HepG2 (cell line): ENCODE results near the gene TOM1L1. TPM values are rescaled to one million over a fixed set of nuclear protein-coding genes. Genes with fewer than 3 reads are reported as not detected.

Source experiments
- DR1 ChIP-seq: sonication (generic); formaldehyde crosslinking; IDR thresholded peaks from 2 replicates; pipeline ENCODE4 v1.8.0; 2021; ENCODE audit warnings: mild to moderate bottlenecking, missing genetic modification reagents, inconsistent platforms
- FOXP1 ChIP-seq, 2 experiments: fragments of 450-650 bp in 1 of 2; IDR thresholded peaks; 2 replicates each; pipeline ENCODE4 v1.6.1; 2017 to 2018; ENCODE audit warnings: antibody characterized with exemption in 1 of 2
- KAT7 ChIP-seq: IDR thresholded peaks from 2 replicates; pipeline ENCODE4 v1.6.1; 2018; ENCODE audit warnings: borderline replicate concordance, missing compliant biosample characterization
- LBX2 ChIP-seq: sonication (generic); formaldehyde crosslinking; IDR thresholded peaks from 2 replicates; pipeline ENCODE4 v1.5.0; 2020; ENCODE audit warnings: missing genetic modification reagents, mild to moderate bottlenecking, borderline replicate concordance
- NFIC ChIP-seq: IDR thresholded peaks from 2 replicates; pipeline ENCODE4 v1.6.1; 2012; ENCODE audit warnings: mild to moderate bottlenecking, low read length, inconsistent platforms
- NFKB2 ChIP-seq: sonication (generic); formaldehyde crosslinking; IDR thresholded peaks from 2 replicates; pipeline ENCODE4 v1.4.0; 2020; ENCODE audit warnings: missing genetic modification reagents, borderline replicate concordance
- SRSF1 ChIP-seq: fragments of 200-400 bp; formaldehyde crosslinking; optimal IDR thresholded peaks from 2 replicates; pipeline ENCODE3; 2017; ENCODE audit warnings: mild to moderate bottlenecking, low read depth, low read length, moderate library complexity
- TFAP4 ChIP-seq: sonication (generic); IDR thresholded peaks from 2 replicates; pipeline ENCODE4 v1.6.1; 2016; ENCODE audit warnings: low read depth, borderline replicate concordance
- TGIF2 ChIP-seq: IDR thresholded peaks from 2 replicates; pipeline ENCODE4 v1.6.1; 2016; ENCODE audit warnings: control low read depth, missing compliant biosample characterization
- UBTF ChIP-seq: sonication (generic); formaldehyde crosslinking; IDR thresholded peaks from 2 replicates; pipeline ENCODE4 v1.4.0; 2020; ENCODE audit warnings: mild to moderate bottlenecking, missing genetic modification reagents
- ZBTB43 ChIP-seq: sonication (generic); formaldehyde crosslinking; conservative IDR thresholded peaks from 2 replicates; pipeline ENCODE4 v1.4.0; 2020; ENCODE audit warnings: missing genetic modification reagents
- ZNF503 ChIP-seq: sonication (generic); formaldehyde crosslinking; IDR thresholded peaks from 2 replicates; pipeline ENCODE4 v1.4.0; 2020; ENCODE audit warnings: missing genetic modification reagents
- ZNF616 ChIP-seq: sonication (generic); formaldehyde crosslinking; IDR thresholded peaks from 2 replicates; pipeline ENCODE4 v1.5.0; 2020; ENCODE audit warnings: low read depth, mild to moderate bottlenecking, missing genetic modification reagents
- ZNF652 ChIP-seq: IDR thresholded peaks from 2 replicates; pipeline ENCODE4 v1.6.1; 2016; ENCODE audit warnings: low read depth, borderline replicate concordance
- ZNF660 ChIP-seq: sonication (generic); formaldehyde crosslinking; IDR thresholded peaks from 2 replicates; pipeline ENCODE4 v1.5.1; 2020; ENCODE audit warnings: mild to moderate bottlenecking, low read depth, missing genetic modification reagents, borderline replicate concordance
- ZNF772 ChIP-seq: sonication (generic); formaldehyde crosslinking; IDR thresholded peaks from 2 replicates; pipeline ENCODE4 v1.5.0; 2020; ENCODE audit warnings: mild to moderate bottlenecking, missing genetic modification reagents
- polyA plus RNA-seq, 8 experiments: library from polyadenylated mRNA; depleted of rRNA in 3 of 8; stranded (reverse) in 7 of 8; unstranded in 1 of 8; fragments of >200 nt; fragmentation: Illumina TruSeq in 4 of 8; extraction: Trizol in 4 of 8; gene quantifications; 2 replicates each; pipeline versions ENCODE4 v1.2.1 to v1.2.3, GENCODE V29; 2011 to 2016; ENCODE audit warnings: low read depth in 4 of 8, missing spikeins in 1 of 8, mixed read lengths in 1 of 8; ENCODE audit not compliant: insufficient read depth in 1 of 8
- total RNA-seq, 5 experiments: library from RNA; depleted of rRNA; stranded (reverse); fragments of >200 nt; fragmentation: Illumina TruSeq; extraction: Trizol; gene quantifications; 2 replicates each; pipeline ENCODE4 v1.2.3, GENCODE V29; 2016; ENCODE audit warnings: low read depth in 1 of 5

TOM1L1 gene
- total and polyA plus RNA-seq, 2 of the 13 experiments (the other 11 are each of a cell fraction or from before 2014, with no cell fraction given): 45.3 to 51.3 TPM

- TF ChIP-seq ZNF503 (CRISPR knock-in tag) (0 out of 2 replicates have a peak, but pooled peaks have one; percentile 43), UBTF (no peak), ZNF652 (CRISPR knock-in tag) (no peak), LBX2 (CRISPR knock-in tag) (no peak), ZNF660 (CRISPR knock-in tag) (no peak), FOXP1 (IDR thresholded peaks at IDR 0.05) (no peak), FOXP1 (CRISPR knock-in tag; IDR thresholded peaks at IDR 0.05) (peak; percentile 67), NFKB2 (CRISPR knock-in tag) (no peak), NFIC (0 out of 2 replicates have a peak, but pooled peaks have one; percentile 17), ZBTB43 (CRISPR knock-in tag) (peak; percentile 88), TFAP4 (peak; percentile 27; the same call in 1 of the 2 replicates), DR1 (CRISPR knock-in tag) (no peak), ZNF772 (CRISPR knock-in tag) (peak; percentile 31; the same call in 1 of the 2 replicates), SRSF1 (no peak), KAT7 (CRISPR knock-in tag) (no peak), ZNF616 (CRISPR knock-in tag) (no peak), TGIF2 (no peak)
Observed at GRCh38 chr17:54972406-54973138, 71.9 kb downstream of the TOM1L1 start (continued).
